NCI-H345 (cell line): ENCODE measurements around the gene C6orf136.
A peak's percentile ranks its signal among the peaks of the same experiment; 100 is the strongest.
"Not testable (repeated sequence)": the region's sequence is repeated elsewhere in the genome, so short reads cannot be mapped to it uniquely, and the experiment has no call there.

Experiments used
- DNase-seq: peaks from one replicate; lab custom pipeline; 2025; lab: John Stamatoyannopoulos, UW

Gene C6orf136

DNA sequence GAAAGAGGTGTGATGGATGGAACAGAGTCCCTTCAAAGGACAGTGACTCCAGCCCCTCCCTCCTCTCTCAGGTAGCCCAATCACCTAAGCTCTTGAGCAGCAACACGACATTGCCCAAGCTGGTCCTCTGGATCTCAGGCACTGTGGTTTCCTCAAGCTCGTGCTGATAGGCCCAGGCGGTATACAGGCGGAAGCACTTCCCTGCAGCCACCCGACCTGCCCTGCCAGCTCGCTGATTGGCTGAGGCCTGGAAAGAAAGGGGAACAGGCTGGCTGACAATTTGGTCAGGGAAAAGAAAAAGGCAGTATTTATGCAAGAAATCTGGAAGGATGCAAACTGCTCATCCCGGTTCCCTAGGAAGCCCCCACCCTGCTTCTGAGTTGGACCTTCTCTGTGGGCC lies 9.6 kb downstream of the C6orf136 start:
- no peak for DNase-seq

DNA sequence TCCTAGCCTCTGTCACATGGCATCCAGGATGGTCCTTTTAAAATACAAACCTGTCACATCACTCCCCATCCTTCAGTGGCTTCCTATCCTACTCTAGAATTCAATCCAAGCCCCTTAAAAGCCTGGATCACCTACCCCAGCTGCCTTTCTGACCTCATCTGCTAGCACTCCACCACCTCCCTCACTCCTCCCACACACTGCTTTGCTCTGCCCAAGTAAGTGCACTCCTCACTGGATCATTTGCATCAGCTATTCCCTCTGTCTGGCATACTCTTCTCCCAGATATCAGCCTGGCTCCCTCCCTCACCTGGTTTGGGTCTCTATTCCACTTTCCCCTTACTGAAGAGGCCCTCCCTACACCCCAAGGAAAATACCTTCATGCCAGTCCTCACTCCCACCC lies 10.5 kb downstream of the C6orf136 start:
- no peak for DNase-seq

DNA sequence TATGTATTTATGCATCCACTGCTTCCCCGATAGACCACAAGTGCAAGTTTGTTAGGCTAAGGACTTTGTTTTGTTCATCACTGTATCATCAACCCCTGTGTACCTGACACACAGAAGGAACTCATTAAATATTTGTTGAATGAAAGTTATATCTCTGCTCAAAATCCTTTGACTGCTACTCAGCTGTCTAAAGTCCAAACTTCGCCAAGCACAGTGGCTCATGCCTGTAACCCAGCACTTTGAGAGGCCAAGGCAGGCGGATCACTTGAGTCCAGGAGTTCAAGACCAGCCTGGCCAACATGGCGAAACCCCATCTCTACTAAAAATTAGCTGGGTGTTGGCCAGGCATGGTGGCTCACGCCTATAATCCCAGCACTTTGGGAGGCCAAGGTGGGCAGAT lies 11.0 kb downstream of the C6orf136 start:
- not testable (repeated sequence) for DNase-seq

DNA sequence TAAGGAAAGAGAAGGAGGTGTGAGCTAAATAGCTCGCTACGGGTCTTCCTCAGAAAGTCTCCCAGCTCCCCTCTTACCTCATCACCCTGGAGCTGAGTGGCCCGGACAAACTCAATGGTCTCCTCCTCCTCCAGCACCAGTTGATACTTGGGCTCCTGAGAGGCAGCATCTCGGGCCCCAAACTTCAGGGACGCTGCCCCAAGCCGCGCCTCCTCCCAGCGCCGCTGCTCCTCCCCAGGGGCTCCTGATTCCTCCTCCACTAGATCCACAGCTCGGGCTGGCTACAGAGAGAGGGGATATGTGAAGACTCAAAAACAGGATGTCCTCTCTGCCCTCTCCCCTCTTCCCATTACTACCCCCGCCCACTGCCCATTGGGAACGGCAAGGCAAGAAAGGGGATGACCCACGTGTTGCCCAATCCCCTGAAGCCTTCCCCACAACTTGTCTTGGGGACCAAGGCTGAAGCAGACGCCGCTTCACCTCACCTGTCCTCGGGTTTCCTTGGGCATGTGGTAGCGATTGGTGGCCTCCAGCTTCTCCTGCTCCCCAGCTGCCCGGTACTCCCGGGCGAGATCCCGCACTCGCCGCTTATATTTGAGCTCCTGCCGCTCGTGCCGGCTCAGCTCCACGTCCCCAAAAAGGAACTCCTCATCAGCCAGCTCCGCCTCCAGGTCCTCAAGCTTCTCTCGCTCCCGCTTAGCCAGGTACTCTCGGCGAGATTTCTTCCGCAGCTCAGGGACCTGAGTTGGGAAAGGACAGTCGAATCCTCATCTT lies 18.2 kb downstream of the C6orf136 start:
- DNase-seq, result no peak

DNA sequence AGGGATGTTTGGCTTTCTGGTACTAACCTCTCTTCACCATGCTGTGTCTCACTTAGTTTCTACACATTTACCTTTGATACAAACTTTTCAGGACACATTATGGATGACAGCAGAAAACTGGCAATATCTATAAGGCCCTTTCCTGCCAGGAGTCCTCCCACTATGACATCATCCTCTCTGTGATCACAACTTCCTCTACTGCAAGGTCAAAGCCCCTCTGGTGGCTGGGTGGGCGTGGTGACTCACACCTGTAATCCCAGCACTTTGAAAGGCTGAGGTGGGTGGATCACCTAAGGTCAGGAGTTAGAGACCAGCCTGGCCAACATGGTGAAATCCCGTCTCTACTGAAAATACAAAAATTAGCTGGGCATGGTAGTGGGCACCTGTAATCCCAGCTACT lies 19.4 kb downstream of the C6orf136 start:
- DNase-seq, result not testable (repeated sequence)

DNA sequence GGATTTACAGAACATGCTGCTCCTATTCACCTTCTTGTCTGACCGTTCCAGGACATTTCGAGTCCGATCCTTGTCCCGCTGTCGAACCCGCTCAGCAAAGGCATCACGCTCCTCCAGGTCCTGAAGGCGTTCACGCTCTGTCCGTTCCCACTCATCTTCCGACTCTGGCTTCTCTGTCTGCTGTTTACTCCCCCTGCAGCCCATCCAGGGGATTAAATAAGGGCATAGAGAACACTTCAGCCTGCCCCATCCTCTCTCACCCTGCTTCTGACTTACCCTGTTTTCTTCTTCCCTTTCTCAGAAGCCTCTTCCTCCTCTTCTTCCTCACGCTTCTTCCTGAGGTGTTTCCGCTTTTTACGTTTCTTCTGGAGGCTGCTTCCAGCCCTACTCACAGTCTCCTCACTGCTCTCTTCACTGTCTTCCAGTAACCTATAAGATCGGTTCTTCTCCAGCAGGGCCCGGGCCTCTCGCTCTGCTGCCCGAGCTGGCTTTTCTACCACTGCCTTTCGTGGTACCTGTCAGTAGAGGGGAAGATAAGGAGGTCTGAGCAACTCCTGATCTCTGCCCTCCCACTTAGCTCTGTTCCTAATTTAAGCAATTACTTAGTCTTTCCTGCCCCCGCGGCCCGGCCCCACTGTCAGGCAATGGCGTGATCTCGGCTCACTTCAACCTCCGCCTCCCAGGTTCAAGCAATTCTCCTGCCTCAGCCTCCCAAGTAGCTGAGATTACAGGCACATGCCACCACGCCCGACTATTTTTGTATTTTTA lies 24.0 kb downstream of the C6orf136 start:
- DNase-seq, result no peak

DNA sequence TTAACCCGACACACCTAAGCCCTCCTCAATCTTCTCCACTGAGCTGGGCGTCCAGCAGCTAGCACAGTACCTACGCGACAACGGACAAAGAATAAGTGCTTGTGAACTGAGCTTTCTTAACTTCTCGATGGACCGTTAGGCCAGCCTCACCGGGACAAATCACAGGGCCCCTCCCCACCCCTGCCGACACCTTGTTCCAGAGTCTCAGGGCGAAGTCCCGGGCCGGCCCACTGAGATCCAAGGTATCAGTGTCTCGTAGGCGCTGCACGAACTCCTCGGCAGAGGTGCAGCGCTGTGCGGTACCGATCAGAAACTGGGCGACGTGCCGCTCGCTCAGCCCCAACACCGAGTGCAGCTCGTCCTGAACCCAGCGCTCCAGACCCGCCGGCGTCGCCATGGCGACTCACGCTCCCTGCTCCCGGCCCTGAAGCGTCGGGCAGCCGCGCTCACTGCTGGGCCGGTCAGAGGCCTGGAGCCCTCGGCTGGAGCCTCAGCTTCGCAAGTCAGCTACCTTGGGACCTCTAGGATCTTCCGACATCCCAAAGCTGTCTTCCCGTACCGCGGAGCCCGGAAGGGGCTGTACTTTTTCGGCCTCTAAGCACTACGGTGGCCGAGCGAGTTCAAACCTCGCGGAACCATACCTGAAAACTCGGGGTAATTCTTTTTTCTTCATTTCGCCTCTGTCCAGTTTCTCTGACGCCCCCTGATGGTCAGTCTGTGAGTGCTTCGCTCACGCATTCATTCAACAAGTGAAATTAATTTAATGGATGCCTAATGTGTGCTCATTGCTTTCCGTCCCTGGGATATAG lies 25.7 kb downstream of the C6orf136 start, which contains the start of gene DHX16:
TSS of gene DHX16 (minus strand) at position 562 of the 809 bp plus-strand sequence. CDS start at position 397, 165 bp downstream.
- DNase-seq, result peak; percentile 92

DNA sequence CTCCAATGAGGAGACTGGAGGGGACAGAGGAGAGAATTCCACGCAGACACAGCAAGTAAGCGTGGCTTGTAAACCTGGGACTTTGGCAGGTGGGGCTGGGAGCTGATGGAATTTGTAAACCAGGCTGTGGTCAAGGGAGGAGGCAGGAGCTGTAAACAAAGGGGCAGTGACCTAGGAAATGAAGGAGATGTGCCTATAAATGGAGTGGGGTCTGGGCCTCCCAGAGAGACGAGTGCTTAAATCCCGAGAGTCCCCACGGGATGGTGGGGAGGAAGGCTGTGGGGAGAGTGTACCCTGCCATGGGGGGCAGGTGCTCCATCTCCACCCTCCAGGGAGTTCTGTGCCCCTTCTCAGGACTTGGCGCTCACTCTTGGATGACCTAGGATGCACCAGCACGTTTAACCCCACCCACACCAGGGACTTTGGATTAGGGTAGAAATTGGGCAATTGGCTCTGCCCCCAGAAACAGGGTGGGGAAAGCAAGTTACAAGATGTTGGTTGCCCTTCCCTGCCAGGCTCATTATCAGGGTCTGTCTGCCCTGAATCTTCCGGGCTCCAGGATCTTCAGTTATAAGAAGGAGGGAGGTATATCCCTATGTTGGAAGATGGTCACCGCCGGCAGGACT lies 29.8 kb downstream of the C6orf136 start:
- no peak for DNase-seq

DNA sequence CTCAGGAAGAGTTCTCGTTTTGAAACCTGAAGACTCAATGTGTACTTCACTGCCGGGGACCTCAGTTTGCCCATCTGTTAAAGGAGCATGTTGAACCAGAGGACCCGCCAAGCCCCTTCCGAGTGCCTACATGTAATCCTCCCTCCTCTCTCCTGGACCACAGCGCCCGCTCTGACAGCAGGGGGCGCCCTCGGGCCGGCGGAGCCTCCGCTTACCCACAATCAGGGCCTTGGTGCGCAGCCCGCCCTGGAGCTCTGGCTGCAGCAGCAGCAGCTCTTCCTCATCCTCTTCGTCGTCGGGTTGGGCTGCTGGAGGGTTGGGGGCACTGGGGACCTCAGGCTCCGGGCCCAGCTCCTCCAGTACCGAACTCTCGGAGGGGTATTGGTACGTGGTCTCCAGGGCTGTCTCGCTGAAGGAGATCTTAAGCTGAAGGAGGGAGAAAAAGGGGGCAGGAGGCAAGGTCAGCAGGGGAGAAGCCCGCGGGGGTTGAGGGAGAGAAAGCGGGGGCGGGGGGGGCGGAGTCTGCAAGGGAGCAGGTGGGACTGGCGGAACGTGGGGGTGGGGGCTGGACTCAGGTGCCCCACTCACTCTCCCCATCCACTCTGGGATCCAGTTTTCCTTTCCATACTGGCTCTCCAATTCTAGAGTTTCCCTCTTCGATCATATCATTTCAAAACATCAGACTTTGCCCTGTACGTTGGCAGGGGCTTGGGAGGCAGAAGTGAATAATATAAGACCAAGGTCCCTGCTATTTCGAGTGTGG lies 32.2 kb downstream of the C6orf136 start:
- peak; percentile 57 for DNase-seq

DNA sequence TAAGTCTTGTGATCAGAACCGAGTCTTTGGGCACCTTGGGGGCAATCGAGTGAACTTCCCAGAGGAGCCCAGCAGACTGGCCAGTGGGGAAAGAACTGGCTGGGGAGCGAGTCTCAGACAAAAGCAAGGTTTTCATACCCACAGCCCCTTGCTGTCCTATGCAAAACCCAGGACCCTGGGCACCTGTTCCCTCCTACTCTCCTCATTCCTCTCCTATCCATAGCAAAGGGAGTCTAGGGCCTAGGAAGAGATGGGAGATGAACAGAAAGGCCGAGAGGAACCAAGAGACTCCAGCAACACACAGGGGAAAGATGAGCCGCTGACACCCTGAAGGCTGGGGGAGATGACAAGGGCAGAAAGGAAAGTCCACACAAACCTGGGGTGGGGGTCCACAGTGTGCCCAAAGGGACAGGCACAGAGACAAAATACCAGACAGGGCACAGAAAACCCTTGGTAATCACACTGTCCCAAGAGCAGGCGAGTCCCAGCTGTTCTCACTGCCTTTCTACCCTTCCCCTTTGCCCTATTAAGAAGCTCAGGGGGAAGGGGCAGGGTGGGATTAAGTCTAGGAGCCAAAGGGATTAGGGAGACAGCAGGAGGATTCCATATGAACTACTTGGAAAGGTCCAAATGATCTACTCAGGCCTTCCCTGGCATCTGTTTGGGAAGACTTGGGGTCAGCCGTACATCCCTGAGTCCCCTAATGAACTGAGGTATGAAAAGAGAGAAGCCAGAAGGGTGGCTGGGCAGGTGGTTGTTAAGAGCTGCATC lies 33.0 kb downstream of the C6orf136 start:
- no peak for DNase-seq

DNA sequence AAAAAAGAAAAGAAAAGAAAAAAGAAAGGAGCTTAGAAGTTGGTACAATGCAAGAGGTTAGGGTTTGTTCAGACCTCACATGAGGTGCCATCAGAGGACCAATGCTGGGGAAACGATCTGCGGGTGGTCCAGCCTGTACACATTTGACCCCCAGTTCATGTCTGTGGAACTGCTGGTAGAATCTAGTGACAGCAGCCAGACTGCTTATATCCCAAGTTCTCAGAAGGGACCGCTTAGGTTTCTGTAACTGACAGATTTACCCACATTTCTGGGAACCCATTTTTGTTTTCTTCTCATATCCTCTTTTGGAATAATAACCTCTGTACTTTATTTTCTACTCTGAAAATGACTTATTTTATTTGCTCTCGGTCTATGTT lies 34.8 kb downstream of the C6orf136 start:
- DNase-seq, result no peak

DNA sequence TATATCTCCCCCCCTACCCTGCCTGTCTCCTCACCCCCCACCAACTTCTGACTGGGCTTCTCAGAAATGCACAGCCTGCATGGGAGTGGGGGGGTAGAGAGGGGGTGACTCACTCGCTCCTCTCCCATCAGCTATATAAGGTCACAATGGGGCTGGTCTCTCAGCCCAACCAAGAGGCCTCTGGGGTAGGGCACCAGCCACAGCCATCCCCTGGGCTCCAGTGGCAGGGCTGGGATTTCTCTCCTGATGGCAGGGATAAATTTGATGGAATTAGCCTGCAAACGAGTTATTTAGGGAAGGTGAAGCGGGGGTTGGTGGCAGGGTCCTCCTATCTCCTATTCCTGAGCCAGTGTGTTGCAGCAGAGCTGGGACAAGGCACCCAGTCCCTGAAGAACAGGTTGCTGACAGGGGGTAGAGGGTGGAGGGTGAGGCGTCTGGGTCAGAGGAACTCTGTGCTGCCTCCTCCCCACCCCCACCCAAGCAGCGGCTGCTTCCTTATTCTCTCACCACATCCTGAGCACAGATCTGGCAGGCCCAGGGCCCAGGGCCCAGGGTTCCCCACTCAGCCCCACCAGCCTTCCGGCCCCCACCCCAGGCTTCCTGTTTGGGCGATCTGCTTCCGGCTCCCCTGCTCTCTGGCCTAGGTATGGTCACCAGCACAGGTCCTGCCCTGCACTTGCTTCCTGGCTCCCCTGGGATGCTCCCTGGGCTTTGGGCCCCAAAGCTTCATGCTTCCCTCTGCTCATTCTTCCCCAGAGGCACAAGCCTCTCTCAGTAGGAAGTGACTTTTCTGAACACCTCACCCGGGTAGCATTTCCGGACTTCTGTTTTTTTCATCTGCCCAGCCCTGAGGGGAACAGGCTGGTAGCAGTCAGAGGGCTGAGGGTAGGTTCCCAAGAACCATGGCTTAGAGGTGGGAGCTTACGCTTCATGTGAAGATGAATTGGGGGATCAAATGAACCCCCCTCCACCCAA lies 35.5 kb downstream of the C6orf136 start:
- no peak for DNase-seq

DNA sequence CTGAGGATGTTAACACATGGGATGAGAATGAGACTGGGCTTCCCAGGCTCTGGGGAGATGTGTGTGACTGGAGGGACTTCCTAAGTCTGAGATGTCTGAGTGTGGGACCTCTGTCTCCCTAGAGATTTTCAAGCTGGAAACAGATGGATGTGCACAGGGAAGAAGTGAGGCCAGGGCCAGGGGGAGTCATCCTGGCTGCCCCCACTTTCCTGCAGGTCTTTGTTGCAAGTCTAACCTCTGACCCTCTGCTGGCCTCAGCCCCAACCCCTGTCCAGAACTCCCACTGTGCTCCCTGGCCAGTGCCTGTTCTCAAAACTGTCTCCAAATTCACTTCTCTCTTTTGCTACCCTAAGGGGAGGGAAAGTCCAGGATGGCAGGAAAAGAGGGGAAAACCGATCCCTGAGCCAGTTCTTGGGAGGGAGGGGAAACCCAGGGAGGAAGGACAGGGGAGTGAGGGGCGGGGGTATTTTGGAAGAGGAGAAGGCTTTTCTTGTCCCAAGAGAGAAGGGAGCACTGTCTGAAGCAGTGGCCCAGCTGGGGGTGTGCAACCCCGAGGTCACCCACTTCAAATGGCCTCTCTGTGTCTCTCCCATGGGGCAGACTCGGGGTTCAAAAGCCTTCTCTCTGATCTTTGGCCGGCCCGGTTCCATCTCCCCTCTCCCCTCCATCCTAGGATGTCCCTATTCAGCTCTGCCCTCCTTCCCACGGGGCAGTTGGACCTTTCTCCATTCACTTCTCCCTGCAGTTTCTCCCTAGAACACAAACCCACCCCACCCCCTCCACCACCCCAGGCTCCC lies 36.4 kb downstream of the C6orf136 start:
- no peak for DNase-seq

DNA sequence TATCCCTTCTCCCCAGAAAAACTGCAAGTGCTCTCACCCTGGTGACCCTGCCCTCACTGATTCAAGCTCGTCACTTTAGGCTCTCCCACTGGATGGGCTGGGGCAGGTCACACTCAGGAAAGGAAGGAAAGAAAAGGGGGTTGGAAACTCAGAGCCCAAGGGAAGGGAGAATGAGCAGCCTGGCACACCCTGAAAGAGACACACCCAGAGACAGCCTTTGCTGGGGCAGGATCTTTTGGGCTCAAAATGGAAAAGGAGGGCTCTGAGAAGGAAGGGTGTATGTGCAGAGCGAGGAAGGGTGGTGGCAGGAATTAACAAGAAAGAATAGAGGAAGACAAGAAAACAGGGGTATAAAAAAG lies 37.0 kb downstream of the C6orf136 start:
- DNase-seq, result no peak

DNA sequence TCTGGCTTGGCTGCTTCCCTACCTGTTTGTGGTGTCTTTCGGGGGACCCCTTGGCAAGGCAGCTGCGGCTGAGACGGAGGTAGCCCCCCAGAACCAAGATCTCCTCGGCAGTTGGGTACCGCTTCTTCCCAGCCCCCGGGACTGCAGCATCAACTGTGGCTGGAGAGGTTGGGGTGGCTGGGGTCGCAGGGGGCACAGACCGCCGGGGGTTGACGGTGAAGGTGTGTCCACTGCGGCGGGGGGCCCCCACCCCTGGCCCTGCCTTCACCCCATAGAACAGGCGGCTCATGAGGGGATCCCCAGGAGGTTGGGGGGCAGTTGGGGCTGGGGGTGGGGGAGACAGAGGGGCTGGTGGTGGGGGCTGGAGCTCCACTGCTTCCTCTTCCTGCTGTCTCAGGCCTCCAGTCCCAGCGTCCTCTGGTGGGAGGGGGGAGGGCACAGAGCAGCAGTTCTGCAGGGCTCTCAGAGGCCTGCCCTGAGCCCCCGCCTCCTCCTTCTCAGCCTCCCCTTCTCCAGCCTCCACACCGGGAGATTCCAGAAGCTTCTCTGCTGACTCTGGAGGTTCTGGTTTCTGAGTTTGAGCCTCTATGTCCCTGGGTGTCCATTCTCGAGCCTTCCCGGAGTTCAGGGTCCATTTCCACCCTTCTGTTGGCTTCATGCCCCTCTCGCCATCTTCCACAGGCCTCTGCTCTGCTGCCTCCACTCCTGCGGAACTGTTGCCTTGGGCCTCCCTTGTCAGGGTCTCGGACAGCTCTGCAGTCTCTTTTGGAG lies 37.6 kb downstream of the C6orf136 start:
- no peak for DNase-seq

DNA sequence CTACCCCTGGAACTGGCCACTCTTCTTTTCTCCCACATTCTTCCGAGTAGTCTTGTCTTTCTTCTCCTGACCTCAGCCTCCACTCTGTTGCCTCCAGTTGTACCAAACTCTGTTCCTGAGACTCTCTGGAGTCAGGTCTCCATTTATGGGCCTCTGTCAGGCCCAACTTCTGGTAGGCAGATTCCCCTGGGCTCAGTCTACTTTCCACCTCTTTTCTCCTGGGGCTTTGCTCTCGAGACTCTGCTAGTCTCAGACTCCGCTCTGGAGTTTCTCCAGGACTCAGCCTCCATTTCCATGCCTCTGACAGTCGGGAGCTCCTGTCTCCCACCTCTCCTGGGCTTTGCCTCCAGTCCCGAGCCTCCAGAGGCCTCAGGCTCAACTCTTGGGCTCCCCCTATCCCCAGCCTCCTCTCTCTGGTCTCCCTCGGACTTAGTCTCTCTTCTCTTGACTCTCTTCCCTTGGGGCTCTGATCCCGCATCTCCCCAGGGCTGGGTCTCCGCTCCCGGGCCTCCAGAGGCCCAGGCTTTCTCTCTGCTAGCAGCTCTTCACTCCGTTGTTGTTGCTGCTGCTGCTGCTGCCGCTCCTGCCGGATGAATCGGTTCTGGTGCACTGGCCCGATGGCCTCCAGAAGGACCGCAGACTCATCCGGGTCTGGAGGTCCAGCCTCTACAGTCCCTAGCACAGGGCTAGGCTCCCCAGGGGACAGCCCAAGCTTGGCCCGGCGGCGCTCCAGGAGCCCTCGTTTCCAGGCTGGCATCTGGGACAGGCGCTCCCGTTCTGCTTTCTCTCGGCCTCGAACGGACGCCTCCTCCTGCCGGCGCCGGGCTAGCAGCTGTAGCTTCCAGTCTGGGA lies 38.5 kb downstream of the C6orf136 start:
- no peak for DNase-seq
